Measurements from ENCODE around the gene KMT2E. TPM values are rescaled to one million over a fixed set of nuclear protein-coding genes. Genes with fewer than 3 reads are reported as not detected.
A peak's percentile ranks its signal among the peaks of the same experiment; 100 is the strongest.

Gene KMT2E
- total RNA-seq, 1 experiment from 2014 or later: 63.9 TPM

DNA sequence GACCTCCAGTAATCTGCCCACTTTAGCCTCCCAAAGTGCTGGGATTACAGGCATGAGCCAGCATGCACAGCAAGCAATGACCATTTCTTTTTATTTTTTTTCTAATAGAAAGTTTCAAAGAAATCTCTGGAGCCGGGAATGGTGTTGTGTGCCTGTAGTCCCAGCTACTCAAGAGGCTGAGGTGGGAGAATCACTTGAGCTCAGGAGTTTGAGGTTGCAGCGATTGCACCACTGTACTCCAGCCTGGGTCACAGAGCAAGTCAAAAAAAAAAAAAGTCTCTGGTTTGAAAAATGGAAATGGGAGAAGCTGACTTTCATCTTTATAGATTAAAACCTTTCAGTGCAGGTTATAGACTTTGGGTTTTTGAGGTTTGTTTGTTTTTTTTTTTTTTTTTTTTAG, 44.8 kb upstream of the KMT2E start:
- ChIA-PET POLR2A (ENCODE audit: low non-redundant PET) (no interaction called here), CTCF (no interaction called here)
- Histone ChIP-seq H3K4me1 (ENCODE audit: insufficient read depth, low read length, poor library complexity, severe bottlenecking) (peaks cover 29% of the 10 kb centered on the region), H3K9me3 (ENCODE audit: low read depth, low read length, poor library complexity, severe bottlenecking) (no peaks in the 10 kb centered on the region), H3K36me3 (ENCODE audit: insufficient read depth, low read length, poor library complexity, severe bottlenecking) (no peaks in the 10 kb centered on the region), H3K27me3 (replicated peaks; ENCODE audit: insufficient read depth, low read depth, low read length, poor library complexity) (no peaks in the 10 kb centered on the region), H3K4me3 (ENCODE audit: low read depth, low read length, poor library complexity, severe bottlenecking) (no peak overlapping the region), H3K27ac (ENCODE audit: low read depth, low read length, poor library complexity, severe bottlenecking) (no peak overlapping the region)
- BruUV-seq (replicated peaks): no TSS peak
- intact Hi-C loops (cut with micrococcal nuclease; ENCODE audit: unreplicated experiment): no loop called here
- no peak for DNase-seq (ENCODE audit: low spot score)
- no peak for TF ChIP-seq EZH2 (IDR thresholded peaks at IDR 0.05; ENCODE audit: borderline replicate concordance, low read depth, low read length, poor library complexity, severe bottlenecking)
- TF ChIP-seq, protein P1, sequence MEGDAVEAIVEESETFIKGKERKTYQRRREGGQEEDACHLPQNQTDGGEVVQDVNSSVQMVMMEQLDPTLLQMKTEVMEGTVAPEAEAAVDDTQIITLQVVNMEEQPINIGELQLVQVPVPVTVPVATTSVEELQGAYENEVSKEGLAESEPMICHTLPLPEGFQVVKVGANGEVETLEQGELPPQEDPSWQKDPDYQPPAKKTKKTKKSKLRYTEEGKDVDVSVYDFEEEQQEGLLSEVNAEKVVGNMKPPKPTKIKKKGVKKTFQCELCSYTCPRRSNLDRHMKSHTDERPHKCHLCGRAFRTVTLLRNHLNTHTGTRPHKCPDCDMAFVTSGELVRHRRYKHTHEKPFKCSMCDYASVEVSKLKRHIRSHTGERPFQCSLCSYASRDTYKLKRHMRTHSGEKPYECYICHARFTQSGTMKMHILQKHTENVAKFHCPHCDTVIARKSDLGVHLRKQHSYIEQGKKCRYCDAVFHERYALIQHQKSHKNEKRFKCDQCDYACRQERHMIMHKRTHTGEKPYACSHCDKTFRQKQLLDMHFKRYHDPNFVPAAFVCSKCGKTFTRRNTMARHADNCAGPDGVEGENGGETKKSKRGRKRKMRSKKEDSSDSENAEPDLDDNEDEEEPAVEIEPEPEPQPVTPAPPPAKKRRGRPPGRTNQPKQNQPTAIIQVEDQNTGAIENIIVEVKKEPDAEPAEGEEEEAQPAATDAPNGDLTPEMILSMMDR (conservative IDR thresholded peaks at IDR 0.05; ENCODE audit: low read depth, low read length): no peak

DNA sequence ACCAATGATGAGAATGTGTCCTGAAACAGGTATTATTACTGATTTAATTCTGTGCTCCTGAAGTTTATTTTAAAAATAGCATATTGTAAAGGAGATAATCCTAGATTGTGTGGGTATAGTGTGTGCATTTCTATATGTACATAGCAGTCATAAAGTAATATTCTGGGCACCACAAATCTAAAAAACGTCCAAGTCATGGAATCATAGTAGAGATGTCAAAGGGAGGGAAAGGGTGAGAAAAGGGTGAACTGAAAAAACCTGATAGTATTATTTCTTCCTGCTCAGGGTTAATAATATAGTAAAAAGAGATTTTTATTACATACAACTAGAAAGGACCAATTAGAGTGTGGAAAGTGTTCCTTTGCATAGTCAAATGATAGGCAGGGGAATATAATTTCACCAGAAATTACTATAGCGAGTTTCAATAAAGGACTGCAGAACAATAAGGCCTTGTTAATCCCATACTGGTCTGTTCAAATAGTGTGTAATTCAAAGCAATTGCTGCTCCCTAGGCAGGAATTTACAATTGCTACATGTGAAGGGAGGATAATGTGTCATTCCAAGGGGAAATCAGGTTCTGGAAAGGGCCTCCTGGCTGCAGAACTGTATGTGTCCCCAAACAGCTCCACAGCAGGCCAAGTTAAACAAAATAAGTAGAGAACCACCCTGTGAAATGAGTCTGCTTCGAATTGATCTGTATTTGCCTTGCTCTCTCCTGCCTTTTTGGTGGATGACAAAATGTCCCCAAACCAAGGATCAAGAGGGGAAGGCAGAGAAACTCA, 42.5 kb upstream of the KMT2E start:
- H3K9me3 ChIP-seq (ENCODE audit: low read depth, low read length, poor library complexity, severe bottlenecking): no peaks in the 10 kb centered on the region
- peak overlapping the region; percentile 55 for H3K27ac ChIP-seq (ENCODE audit: low read depth, low read length, poor library complexity, severe bottlenecking)
- CTCF ChIA-PET: interaction anchor here (0.7 to 1.8 kb wide), 2 partner anchors 10 to 328 kb away, joined by 3 to 5 read pairs; no protein-coding TSS in a partner anchor
- peaks cover 43% of the 10 kb centered on the region for H3K4me1 ChIP-seq (ENCODE audit: insufficient read depth, low read length, poor library complexity, severe bottlenecking)
- no peaks in the 10 kb centered on the region for H3K27me3 ChIP-seq (replicated peaks; ENCODE audit: insufficient read depth, low read depth, low read length, poor library complexity)
- no peak overlapping the region for H3K4me3 ChIP-seq (ENCODE audit: low read depth, low read length, poor library complexity, severe bottlenecking)
- intact Hi-C loops (cut with micrococcal nuclease; ENCODE audit: unreplicated experiment): no loop called here
- no peak for DNase-seq (ENCODE audit: low spot score)
- no peaks in the 10 kb centered on the region for H3K36me3 ChIP-seq (ENCODE audit: insufficient read depth, low read length, poor library complexity, severe bottlenecking)
- no peak for TF ChIP-seq EZH2 (IDR thresholded peaks at IDR 0.05; ENCODE audit: borderline replicate concordance, low read depth, low read length, poor library complexity, severe bottlenecking)
- TF ChIP-seq, protein P1 (conservative IDR thresholded peaks at IDR 0.05; ENCODE audit: low read depth, low read length): no peak
- no TSS peak for BruUV-seq (replicated peaks)
- POLR2A ChIA-PET (ENCODE audit: low non-redundant PET): no interaction called here

DNA sequence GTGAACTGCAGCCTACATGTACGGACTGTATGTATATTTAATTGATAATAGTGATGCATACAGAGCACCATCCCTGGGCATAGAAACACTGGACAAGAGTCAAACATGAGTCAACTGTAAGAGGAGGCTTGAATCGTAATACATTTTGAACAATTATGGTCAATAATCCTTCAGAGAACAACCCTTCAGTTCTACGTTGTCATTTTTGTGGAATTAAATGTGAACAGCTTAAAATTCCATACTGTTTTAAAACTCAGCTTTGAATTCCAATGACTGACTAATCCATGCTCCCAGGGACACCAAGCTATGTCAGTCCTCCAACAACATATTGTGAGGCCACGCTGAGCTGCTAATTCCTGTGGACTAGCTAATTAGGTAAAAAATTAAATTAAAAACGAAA, 41.5 kb upstream of the KMT2E start:
- TF ChIP-seq, protein P1 (conservative IDR thresholded peaks at IDR 0.05; ENCODE audit: low read depth, low read length): no peak
- TF ChIP-seq EZH2 (IDR thresholded peaks at IDR 0.05; ENCODE audit: borderline replicate concordance, low read depth, low read length, poor library complexity, severe bottlenecking): no peak
- H3K9me3 ChIP-seq (ENCODE audit: low read depth, low read length, poor library complexity, severe bottlenecking): no peaks in the 10 kb centered on the region
- no peak overlapping the region for H3K4me3 ChIP-seq (ENCODE audit: low read depth, low read length, poor library complexity, severe bottlenecking)
- ChIA-PET POLR2A (ENCODE audit: low non-redundant PET) (interaction anchor here (0.5 kb wide), 1 partner anchor 12 kb away, joined by 3 read pairs; no protein-coding TSS in a partner anchor), CTCF (interaction anchor here (1.8 kb wide), 1 partner anchor 9 kb away, joined by 5 read pairs; no protein-coding TSS in a partner anchor)
- no peak for DNase-seq (ENCODE audit: low spot score)
- H3K27me3 ChIP-seq (replicated peaks; ENCODE audit: insufficient read depth, low read depth, low read length, poor library complexity): no peaks in the 10 kb centered on the region
- peaks cover 53% of the 10 kb centered on the region for H3K4me1 ChIP-seq (ENCODE audit: insufficient read depth, low read length, poor library complexity, severe bottlenecking)
- no peaks in the 10 kb centered on the region for H3K36me3 ChIP-seq (ENCODE audit: insufficient read depth, low read length, poor library complexity, severe bottlenecking)
- intact Hi-C loops (cut with micrococcal nuclease; ENCODE audit: unreplicated experiment): no loop called here
- peak overlapping the region; percentile 55 for H3K27ac ChIP-seq (ENCODE audit: low read depth, low read length, poor library complexity, severe bottlenecking)
- BruUV-seq (replicated peaks): no TSS peak
